Tongue (tissue), 2 donors: ENCODE measurements around the gene OSBPL1A. TPM values are rescaled to one million over a fixed set of nuclear protein-coding genes. Genes with fewer than 3 reads are reported as not detected.

Source experiments
- DNase-seq: peaks from one replicate; pipeline ENCODE4 v3.0.0-alpha.2; 2015
- total RNA-seq: library from RNA; depleted of rRNA; stranded (reverse); fragments of >200 nt; gene quantifications from one replicate; pipeline ENCODE4 v1.2.3, GENCODE V29; 2014

OSBPL1A gene
- 85.8 TPM for total RNA-seq

DNA sequence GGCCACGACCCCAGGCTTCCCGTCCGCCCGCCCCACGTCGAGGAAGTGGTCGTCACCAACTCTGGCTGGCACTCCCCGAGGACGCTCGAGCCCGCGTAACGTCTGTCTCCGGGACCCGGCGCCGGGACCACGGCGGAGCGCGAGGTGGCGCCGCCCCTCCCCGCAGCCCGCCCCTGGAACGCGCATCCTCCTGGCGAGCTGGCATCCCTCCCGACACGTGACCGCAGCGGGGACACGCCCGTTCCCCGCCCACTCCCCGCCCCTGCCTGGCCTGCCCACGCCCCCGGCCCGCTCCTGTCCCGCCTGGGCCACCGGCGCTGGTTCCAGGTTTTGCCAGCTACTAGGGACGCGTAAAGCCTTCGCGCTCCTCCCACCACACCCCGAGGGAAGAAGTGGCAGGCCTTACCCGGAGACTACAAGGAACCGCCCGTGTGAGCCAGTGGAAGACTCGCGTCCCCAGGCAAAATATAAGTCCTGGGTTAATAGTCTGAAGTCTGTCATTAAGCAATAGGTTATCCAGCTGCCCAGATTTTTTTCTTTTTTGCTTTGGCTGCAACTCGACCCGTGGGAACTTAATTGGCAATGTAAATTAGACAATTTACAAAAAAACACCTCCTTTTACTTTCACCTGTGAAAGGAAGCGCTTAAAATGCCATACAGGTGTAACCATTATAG lies at the start of gene OSBPL1A:
TSS of gene OSBPL1A (minus strand) at position 131 of the 675 bp plus-strand sequence. CDS start 20,291 bp downstream, outside the sequence.
- peak; percentile 98 for DNase-seq

DNA sequence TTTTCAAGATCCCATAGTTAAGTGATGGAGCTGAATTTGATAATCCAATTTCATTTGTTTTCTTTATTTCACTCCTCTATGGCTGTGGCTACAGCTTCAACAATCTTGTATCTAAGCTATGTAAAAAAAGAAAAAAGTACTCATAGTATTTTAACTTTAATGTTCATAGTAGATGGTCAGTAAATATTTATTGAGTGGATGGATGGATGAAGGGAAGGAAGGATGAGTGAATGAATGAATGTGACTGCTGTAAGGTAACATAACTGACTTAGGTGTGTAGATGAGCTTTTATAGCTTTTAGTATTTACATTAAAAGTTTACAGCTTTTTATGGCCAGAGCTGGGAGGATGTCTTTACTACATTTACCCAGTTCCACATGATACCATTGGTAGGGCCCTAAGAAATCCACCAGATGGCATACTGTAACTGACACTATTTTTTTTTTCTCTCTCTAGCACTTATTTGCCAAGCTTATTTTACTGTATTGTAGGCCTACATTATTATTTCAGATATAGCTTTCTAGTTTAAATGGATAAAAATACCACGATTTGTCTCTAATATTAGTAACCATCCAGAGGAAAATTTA lies 49.4 kb upstream of the OSBPL1A start:
- no peak for DNase-seq

DNA sequence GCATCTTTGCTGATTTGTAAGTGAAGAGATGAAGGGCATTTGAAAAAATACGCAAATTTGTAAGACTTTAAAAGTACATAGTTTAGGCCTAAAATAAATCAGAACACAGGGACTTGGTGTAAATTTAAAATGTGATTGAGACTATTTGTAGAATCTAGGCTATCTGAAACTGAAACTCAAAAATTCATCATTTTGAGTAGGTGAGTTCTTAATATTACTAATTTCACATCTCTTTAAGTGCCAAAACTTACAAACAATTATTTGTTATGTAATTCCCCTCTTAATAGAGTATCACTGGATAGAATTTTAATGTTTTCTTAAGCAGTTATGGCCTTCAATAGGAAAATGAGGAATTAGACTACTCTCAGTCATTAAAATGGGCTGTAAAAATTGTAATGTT lies 48.8 kb upstream of the OSBPL1A start:
- no peak for DNase-seq

DNA sequence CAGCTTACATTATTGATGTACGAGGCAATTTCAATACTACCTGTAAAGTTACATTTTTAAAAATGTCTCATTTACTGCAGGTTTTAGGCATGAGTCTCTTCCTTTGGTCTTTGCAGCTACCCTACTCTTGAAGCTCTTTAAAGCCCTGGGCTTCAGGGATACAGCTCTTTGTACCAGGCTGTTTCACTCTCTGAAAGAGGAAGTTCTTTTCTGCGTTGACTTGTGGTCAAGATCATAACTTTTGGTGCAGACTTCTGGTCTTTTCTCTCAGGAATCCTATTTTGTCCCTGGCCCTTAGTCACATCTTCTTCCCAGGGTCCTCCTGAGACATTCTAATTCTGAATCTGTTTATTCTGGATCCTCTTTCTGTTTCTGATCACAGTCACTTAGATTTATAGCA lies 46.2 kb upstream of the OSBPL1A start:
- no peak for DNase-seq

DNA sequence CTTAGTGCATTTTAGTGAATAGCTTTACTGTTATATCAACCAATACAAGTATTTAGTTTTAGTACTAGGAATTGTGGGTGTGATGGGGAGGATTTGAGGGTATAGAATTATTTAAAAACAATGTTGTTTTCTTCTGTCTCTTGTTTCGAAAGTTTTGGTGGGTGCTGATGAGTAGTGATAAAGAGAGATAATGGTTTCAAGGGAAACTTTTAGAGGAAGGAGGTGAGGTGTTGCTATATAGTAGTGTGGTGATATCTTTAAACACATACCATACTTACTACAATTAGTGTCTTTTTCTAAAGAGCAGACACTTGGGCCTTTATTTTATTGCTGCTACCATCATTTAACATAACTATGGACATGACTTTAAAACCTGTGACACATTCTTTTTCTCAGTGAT lies 39.3 kb upstream of the OSBPL1A start:
- DNase-seq = no peak

DNA sequence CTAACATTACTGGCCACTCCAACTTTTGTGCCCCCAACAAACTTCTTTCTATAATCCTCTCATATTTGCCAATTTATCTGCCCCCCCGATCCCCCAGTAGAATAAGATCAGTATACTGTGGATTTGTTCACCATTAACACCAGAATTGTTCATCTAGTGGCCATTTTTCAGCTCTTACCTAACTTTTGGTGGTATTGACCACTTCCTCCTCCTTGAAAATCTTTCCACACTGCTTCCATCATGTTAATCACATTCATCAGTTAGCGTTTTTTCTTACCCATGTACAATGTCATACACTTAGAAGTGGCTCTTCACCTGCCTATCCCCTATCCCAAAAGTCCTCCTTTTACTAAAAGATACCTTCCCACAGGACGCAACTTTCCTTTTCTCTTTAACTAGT lies 35.0 kb upstream of the OSBPL1A start:
- DNase-seq = no peak

DNA sequence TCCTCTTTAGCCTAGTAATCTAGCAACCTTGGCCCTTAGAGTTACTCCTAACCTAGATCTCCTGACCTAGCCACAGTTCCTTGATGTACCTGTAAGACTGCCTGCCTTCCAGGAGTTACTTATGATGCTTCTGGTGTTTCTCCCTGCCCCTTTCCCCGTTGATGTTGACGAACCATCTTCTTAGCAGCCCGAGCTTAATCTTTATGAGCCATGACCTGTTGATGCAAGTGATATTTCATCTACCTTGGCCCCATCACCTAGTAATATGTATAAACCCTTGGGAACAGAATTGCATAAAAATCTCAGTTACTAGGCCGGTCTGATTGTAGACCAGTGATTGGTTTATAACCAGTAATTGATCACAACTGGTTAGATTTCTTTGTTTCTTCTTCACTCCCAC lies 31.6 kb upstream of the OSBPL1A start:
- no peak for DNase-seq

DNA sequence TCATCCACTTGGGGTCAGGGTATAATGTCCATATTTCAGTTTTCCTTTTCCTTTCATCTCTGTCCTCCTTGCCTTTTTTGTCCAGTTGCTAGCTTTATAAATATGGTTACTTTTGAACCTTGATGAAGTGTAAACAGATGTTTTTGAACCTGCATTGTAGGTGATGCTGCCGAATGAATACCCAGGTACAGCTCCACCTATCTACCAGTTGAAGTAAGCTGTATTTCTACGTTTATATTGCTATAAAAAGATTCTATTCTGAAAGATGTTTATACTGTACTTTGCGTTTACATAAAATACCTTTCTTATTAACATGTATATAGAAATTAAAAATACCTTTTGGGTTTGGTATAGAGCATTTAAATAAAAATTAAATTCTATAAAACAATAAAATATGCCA lies 31.1 kb upstream of the OSBPL1A start:
- no peak for DNase-seq

DNA sequence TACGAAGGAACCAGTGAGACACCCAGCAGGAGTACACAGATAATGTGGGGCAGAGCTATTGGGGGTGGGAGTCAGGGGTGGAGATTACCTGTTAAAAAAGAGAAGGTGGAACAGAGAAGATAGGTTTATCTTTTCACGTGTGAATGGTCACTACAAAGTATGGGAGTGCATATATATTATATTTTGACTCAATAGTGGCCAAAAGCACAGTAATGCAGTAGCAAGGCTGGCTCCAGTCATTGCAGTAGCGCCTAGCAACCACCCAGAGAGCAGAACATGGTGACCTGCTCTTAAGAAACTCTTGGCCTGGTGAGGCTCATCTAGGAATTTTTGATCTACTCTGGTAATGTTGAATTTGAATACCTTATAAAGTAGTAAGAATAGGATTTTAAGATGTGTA lies 29.9 kb upstream of the OSBPL1A start:
- DNase-seq = no peak

DNA sequence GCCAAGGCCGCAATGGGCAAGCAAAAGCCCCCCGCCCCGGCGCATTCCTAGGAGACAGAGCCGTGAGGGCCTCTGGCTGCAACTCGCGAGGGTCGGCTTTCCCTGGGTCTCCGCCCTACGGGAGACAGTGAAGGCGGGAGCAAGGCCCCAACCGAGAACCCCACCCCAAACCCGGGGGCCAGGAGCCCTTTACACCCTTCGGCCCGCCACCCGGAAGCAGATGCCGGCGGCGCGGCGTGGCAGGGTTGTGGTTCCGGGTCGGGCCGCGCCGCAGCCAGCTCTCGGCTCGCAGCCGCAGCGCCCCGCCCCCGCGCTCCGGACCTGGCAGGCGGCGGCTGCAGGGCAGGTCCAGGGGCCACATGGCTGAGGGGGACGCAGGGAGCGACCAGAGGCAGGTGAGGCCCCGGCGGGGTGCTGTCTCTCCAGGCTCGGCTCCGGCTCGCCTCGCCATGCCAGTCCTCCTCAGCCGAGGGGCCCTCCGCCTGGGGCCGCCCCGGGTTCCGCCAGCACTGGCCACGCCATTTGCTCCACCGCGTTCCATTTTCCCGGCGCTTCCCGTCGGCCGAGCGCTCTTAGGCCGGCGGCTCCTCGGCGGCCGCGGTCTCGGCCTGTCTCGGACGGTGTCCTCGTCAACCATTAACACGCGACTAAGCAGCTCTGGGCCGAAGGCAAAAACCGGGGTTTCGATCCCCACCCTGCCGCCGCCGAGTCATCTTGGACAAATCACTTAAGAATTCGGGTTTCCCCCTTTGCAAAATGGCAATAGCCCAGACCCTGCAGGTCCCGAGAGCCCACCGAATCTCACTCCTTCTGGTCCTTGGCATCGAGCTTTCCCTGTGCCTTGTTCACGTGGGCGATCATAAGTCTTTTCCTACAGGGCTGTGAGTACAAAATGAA lies 29.0 kb upstream of the OSBPL1A start, which contains the start of gene IMPACT:
TSS of gene IMPACT (plus strand) at position 273 of the 897 bp plus-strand sequence. CDS start at position 360, 87 bp downstream.
- DNase-seq = peak; percentile 94

DNA sequence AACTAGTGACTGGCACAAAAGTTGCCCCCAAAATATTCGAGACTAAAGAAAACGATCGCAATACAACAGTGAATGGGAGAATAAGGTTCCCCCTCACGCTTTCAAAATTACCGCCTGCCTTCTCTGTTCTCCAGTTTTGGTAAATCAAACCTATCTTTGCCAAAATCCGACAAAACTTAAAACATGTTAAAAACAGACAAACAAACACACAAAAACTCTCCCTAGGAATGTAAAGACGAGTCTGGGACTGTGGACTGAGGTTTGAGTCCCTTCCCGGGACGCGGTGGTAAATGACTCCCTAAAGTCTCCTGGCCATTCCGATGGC lies 28.4 kb upstream of the OSBPL1A start:
- DNase-seq = no peak

DNA sequence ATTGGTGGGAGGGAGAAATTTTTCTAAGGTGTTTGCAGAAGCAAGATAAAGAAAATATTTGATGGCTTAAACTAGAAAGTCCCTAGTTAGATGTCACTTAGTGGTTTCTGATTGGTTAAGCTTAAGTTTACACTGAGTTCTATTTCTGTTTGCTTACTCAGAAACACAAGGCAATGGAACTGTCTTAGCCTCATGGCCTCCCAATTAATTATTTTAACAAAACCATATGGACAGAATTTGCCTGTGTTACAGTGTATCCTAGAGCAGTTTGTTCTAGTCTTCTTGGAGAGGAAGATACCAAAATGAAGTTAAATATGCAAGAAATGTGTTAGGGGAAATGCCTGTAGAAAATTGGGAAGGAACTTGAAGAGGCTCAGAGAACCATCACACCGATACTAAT lies 24.2 kb upstream of the OSBPL1A start:
- DNase-seq = no peak

DNA sequence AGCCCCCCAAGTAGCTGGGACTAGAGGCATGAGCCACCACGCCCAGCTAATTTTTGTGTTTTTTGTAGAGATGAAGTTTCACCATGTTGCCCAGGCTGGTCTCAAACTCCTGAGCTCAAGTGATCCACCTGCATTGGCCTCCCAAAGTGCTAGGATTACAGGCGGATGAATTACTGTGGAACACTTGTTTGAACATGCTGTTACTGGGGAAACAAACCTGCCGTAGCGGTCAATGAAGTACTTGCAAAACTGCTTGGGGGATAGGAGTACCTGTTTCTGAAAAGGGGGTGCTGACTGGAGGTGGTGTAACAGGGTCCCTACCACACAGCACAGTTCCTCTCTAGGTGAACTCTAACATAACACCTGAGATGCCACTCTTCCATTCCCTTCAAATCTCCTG lies 22.9 kb upstream of the OSBPL1A start:
- peak; percentile 13 for DNase-seq

DNA sequence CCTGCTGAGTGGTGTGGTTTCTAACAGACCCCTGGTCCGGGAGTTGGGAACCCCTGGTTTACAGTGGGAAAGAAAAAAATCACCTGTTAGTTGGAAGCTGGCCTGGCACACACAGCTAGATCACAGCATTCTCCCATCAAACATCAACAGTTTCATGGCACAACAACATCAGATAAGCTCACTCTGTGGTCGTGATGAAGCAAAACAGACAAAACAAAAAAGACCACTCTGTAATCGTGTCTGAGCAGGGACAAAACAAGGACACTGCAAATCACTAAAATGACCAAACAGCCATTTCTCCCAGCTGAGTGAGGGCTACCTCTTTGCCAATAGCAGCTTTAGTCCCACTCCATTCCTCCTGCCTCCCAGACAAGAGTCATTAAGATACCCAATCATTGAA lies 19.9 kb upstream of the OSBPL1A start:
- no peak for DNase-seq

DNA sequence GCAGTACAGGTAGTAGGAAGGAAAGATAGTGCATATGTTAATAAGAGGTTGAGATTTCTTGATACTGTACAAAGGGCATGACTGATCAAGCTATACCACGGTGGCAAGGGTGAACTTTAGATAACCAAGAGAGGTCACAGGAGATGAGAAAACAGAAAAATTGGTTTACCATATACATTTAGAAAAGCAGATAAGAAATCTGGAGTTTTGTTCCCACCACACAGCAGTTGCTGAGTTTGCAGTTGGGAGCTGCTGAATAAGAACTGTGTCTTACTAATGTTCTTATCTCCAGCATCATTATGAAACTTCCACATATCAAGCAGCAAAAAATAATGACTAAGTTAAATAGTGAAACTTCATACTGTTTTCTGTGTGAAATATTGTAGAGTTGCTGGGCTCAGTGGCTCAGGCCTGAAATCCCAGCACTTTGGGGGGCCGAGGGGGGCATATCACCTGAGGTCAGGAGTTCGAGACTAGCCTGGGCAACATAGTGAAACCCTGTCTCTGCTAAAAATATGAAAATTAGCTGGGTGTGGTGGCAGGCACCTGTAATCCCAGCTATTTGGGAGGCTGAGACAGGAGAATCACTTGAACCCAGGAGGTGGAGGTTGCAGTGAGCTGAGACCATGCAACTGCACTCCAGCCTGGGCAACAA lies 16.9 kb upstream of the OSBPL1A start:
- DNase-seq = no peak

DNA sequence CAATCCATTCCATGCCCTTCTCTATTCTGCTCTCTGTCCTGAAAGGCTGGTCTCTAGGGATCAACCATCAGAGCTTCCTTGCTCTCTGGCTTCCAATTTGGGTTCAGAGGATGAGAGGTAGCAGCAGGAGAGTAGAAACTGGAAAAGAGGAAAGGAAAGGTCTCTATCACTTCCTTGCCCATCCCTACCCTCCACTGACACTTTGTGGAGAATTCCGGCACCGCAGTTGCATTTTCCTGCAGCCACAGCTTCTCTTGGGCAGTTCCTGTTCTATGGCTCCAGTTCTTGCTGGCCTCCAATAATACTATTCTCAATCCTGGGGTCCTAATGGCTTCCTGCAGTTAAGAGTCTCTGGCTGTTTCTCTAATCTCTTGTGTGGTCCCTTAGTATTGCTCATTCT lies 15.5 kb upstream of the OSBPL1A start:
- peak; percentile 31 for DNase-seq

DNA sequence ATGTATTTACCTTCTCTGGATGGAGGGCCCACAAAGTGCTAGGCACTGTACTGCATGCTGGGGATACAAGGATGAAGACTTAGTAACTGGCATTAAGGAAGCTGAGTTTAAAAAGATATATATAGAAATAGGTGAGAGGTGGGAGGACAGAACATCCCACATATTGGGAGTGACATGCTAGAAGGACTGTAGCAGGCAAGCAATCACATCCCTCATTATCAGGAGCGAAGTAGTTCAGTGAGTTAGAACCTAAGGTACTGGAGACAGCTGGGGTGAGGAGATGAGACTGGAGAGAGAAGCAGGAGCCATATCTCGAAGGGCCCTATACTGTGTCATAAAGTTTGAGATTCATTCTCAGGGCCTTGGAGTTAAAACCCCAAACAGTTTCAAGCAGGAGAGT lies 10.9 kb upstream of the OSBPL1A start:
- DNase-seq = no peak

DNA sequence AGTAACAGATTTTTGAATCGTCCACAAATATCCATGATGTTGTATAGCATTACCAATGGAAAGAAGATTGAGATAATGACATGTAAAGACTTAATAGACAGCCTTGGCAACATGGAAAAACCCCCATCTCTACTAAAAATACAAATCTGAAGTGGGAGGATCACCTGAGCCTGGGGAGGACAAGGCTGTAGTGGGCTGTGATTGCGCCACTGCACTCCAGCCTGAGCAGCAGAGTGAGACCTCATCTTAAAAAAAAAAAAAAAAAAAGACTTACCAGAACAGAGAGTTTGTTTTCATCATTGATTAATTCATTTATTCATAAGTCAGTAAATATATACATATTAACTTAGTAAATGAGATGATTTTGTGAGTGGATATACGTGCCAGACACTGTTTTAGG lies 7.0 kb upstream of the OSBPL1A start:
- DNase-seq = no peak

DNA sequence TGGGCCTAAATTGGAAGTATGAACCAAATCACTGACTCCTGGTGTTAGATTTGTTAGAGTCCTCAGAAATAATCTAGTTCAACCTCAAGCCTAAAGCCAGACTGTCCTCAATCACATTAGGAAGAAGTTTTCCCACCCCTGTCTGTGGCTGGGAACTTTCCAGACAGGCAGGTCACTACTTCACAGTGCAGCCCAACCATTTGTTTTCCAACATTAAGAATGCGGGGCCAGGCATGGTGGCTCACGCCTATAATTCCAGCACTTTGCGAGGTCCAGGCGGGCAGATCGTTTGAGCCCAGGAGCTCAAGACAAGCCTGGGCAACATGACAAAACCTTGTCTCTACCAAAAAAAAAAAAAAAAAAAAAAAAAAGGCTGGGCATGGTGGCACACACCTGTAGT lies 5.5 kb upstream of the OSBPL1A start:
- no peak for DNase-seq

DNA sequence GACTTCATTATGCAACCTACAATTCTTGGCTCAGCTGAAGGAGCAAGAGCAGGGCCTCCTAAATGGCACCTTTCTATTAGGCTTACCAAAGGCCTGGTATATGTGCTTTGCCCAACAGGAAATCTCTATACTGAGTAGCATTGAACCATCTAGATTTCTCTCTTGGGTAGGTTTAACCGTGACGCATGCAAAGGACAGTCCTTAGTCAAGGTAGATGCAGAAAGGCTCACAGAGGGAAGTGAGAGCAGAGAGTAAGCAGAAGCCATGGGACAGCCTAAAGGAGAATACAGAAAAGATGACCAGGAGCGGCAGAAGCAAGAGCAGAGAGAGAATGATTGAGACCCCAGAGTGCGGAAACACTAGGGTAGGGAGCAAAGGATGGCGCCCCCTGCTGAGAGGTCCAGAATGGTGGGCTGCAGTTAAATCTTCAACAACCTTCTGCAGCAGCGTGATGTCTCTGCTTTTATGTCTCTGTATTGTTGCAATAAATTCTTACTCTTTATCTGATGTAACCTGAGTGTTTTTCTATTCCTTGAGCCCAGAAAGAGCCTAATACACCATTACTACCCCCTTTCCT lies 4.7 kb upstream of the OSBPL1A start:
- no peak for DNase-seq

DNA sequence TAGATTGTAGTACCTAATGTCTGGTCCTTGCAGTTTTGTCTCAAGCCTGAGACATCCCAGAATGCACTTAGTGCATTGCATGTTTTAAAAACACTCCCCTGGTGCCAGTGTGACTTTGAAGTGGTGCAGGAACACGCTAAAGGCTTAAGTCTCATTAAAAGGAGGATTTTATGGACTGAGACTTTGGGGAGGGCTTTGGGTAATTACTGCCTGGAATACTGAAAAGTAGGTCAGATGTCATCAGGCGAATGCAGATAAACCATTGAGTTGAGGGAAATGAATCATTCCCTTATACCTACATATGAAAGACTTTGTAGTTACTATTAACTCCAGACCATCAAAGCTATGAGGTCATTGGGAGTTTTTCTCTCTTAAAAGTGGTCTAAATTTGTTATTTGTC lies 3.0 kb upstream of the OSBPL1A start:
- no peak for DNase-seq

DNA sequence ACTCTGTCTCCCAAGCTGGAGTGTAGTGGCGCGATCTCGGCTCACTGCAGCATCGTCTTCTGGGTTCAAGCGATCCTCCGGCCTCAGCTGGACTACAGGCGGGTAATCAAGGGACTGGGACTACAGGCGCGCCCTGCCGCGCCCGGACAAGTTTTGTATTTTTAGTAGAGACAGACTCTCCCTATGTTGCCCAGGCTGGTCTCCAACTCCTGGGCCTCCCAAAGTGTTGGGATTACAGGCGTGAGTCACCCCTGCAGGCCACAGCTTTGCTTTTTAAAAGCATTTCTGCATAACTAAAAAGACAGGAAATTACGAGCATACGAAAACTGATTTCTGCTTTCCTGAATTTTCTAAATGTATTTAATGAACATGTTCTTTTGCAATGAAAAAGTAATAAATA lies 916 bp upstream of the OSBPL1A start:
- DNase-seq = no peak
